GM19467 (cell line): ENCODE results near the gene RFNG.
A peak's percentile ranks its signal among the peaks of the same experiment; 100 is the strongest.

ENCODE experiments used
- ATAC-seq: cut with Tn5 transposase; IDR thresholded peaks from one replicate; pipeline ENCODE4 v1.9.1; 2021; ENCODE audit warnings: mild to moderate bottlenecking, moderate library complexity; ENCODE audit not compliant: unreplicated experiment

The RFNG gene

DNA sequence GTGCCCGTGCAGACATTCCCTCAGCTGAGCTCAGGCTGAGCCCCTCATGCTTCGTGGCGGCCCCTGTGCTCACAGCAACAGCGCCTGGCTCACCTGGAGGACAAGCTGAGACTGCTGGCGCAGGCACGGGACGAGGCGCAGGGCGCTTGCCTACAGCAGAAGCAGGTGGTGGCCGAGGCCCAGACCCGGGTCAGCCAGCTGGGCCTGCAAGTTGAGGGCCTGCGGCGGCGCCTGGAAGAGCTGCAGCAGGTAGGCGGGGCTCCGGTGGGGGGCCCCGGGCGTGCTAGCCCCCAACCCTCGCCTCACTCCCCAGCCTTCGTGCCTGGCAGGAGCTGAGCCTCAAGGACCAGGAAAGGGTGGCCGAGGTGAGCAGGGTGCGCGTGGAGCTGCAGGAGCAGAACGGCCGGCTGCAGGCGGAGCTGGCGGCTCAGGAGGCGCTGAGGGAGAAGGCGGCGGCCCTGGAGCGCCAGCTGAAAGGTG is 21.6 kb downstream of the RFNG start:
- no peak for ATAC-seq

DNA sequence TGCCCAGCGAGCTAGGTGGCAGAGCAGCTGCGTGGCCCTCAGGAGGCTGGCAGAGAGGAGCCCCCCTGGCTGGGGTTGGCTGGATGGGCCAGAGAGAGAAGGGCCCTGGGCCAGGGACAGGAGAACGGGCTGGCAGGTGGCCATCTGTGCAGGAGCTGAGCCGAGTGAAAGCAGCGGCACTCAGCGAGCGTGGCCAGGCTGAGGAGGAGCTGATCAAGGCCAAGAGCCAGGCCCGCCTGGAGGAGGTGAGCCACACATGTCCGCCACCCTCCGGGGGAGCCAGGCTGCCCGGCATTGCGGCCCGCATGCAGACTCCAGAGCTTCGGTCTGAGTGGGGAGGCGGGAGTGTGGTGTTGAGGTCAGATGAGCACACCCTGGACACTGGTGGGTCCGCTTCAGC is 22.2 kb downstream of the RFNG start:
- no peak for ATAC-seq

- no peak for ATAC-seq
These were observed 22.6 kb downstream of the RFNG start for GRCh38 chr17:82028966-82029365.

- no peak for ATAC-seq
These were observed 23.4 kb downstream of the RFNG start for GRCh38 chr17:82028246-82028645.

- no peak for ATAC-seq
These were observed 26.1 kb downstream of the RFNG start for GRCh38 chr17:82025401-82026107.

DNA sequence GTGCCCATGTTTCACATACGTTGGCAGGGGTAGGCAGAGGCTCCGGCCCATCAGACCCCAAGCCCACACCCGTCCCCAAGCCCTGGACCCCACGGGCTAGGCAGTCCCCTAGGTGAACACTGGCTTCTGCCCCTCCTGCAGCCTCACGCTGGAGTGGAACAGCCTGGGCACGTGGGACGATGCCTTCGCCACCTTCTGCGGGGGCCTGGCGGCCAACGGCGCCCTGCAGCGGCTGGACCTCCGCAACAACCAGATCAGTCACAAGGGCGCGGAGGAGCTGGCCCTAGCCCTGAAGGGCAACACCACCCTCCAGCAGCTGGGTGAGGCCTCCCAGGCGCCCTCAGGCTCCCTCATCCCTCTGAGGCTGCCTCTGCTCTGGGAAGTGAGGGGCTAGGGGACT is 26.8 kb downstream of the RFNG start:
- no peak for ATAC-seq

DNA sequence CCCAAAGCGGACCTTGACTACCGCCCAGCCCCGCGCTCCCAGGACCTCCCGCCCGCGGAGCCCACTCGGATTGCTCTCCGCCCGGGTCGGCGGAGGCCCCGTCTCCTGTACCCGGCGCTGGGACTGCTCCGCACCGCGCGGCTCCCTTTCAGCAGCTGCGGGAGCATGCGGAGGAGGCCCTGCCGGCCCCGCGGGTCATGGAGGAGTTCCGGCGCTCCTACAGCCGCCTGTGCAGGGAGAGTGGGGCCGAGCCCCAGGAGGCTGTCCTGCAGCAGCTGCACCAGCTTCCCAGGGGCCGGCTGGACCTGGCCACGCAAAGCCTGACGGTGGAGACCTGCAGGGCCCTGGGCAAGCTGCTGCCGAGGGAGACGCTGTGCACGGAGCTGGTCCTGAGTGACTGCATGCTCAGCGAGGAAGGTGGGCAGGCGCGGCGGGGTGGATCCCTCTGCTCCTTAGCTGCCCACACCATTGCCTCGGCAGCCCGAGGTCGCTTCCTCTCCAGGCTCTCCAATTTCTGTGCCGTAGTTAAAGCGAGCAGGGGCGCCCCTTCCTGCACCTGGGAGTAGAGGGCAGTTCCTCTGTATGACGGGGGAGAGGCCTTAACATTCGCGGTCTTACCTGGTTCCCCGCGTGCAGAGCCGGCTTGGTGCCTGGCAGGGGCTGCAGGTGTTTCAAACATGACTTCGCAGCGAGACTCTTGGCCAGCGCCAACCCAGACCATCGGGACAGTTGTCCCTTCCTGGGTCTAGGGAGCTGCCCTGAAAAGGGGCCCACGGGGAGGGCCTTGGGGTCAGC is 28.0 kb downstream of the RFNG start:
- no peak for ATAC-seq

- ATAC-seq = peak; percentile 81
These were observed 28.6 kb downstream of the RFNG start, which contains the start of gene LRRC45 for GRCh38 chr17:82022981-82023446. Gene LRRC45, plus strand, starts transcription at chr17:82023305. Its CDS starts 339 bp downstream, at chr17:82023644.

DNA sequence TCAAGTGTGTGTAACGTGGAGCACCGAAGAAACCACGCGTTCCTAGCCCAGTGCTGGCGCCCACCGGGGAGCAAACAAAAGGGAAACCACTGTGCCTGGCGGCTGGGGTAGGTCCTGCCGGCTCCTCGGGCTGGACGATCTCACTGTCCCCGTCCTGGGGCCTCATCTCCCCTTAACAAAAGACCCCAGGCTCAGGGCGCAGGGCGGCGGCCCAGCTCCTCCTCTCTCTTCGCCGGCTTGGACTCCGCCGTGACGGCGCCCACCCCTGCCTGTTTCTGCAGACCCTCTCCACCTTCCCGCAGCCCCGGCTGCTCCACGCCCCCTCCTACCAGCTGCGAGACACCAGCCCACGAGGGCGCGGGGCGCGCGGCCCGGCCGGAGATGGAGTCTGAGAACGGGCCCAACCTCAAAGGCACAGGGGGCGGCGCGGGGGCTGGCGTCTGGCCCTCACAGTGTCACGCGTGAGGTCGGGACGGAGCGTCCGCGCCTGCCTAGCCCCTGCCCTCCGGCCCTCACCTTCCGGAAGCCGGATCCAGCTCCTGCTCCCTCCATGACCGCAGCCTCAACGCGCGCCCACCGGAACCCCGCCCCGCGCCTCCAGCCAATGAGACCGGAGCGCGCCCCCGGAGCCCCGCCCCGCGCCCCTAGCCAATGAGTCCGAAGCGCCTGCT is 29.2 kb downstream of the RFNG start, which contains the start of gene CENPX:
TSS of gene CENPX (minus strand) at position 569 of the 671 bp plus-strand sequence. CDS start at position 552, 17 bp downstream.
- ATAC-seq = no peak

- ATAC-seq = no peak
These were observed 29.7 kb downstream of the RFNG start for GRCh38 chr17:82021900-82022309.

DNA sequence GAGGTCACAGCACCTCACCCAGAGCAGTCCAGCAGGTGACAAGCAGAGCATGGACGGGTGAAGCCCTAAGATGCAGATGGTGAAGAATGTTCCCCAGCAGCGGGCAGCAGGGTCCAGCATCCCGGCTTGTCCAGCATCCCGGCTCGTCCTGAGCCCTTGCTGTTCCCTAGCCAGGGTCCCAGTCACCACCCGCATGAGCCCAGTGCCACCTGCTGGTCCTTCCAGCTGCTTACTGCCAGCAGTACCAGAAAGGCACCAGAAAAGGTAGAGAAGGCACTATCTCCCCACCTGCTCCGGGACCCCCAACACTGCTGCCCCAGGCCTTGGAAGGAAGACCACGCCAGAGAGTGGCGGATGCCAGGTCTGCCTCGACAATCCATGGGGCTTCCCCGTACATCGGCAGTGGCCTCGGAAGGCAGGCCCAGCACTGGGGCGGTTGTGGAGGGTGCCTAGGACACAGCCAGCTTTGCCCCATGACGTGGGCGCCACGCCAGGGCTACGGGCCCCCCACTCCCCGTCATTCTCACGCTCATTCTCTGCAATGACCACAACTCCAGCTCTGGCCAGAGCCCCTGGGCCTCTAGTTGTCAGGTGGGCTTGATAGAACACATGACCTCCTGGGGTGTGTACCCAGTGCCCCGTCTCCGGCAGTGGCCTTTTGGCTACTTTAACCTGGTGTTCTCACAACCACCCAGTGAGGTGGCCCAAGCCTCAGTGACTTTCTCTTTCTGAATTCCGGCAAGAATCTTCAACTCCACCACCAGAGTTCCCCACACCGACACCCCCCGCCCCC is 30.3 kb downstream of the RFNG start:
- no peak for ATAC-seq

DNA sequence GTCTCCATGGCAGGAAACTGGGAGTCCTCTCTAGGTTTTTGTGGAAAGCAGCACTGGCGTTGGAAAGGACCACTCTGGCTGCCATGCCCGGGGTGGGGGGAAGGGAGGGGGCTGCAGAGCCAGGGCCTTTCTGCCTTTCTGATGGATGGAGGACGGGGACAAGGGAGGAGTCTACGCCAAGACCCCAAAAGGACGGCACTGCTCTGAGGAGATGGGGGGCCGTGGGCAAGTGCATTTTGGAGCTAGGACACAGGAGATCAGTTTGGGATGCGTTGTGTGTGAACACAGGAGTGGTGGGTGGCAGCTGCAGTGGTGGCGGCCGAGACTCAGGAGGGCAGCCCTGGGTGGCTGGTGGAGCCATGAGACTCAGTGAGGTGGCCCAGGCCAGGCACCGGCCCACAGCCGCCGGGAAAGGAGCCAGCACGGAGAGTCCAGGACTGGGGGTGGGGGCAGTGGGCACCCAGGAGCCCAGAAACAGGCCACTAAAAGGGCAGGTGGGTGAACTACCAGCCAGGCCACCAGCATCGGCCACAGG is 31.0 kb downstream of the RFNG start:
- no peak for ATAC-seq

- ATAC-seq = no peak
These were observed 31.7 kb downstream of the RFNG start for GRCh38 chr17:82019690-82020571.

- ATAC-seq = no peak
These were observed 32.5 kb downstream of the RFNG start for GRCh38 chr17:82018989-82019689.

GRCh38 chr17:82018152-82018988 is 33.2 kb downstream of the RFNG start:
- ATAC-seq = no peak

GRCh38 chr17:82017612-82018151 is 33.9 kb downstream of the RFNG start:
- no peak for ATAC-seq

DNA sequence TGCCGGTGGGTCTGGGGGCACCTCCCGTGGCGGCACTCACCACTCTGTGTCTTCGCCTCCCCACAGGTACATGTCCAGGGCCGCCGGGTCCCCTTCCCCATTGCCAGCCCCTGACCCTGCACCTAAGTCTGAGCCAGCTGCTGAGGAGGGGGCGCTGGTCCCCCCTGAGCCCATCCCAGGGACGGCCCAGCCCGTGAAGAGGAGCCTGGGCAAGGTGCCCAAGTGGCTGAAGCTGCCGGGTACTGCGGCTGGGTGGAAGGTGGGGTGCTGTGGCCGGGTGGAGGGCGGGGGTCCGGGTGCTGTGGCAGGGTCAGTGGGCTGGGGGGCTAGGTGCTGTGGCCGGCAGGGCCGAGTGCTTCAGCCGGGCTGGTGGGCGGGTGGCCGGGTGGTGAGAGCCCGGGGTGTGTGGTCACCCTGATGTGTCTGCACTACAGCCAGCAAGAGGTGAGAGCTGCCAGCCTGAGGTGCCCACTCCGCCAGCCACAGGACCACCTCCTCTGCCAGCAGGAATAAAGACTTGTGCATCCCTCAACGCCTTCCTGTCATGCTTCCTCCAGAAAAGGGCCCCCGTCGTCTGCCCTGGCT is 34.6 kb downstream of the RFNG start:
- no peak for ATAC-seq
